PC-9 (cell line): ENCODE data around the gene ZFP3. TPM values are rescaled to one million over a fixed set of nuclear protein-coding genes. Genes with fewer than 3 reads are reported as not detected.
"Not testable (repeated sequence)": the region's sequence is repeated elsewhere in the genome, so short reads cannot be mapped to it uniquely, and the experiment has no call there.

ENCODE experiments used
- BruUV-seq: library from RNA; stranded (reverse); fragments of 400-500 nt; replicated peaks from 2 replicates; lab custom pipeline; 2021; lab: Mats Ljungman, UMichigan
- CTCF ChIA-PET: fragments of 300-600 bp; sonication (Branson Sonifier 250); formaldehyde crosslinking; loops from one replicate; lab custom pipeline; 2022; ENCODE audit warnings: antibody characterized with exemption; lab: Charles Lee
- POLR2A ChIA-PET: fragments of 300-600 bp; sonication (Branson Sonifier 250); formaldehyde crosslinking; loops from one replicate; lab custom pipeline; 2022; ENCODE audit warnings: antibody characterized with exemption; ENCODE audit not compliant: unreplicated experiment; lab: Charles Lee
- DNase-seq, 2 experiments: peaks; one replicate each; pipeline versions ENCODE4 v3.0.0 to v3.0.0-alpha.2; 2015 to 2022; ENCODE audit warnings: mixed read lengths in 1 of 2
- H2AFZ ChIP-seq: fragments of 200-600 bp; sonication (generic); 2 replicates; pipeline ENCODE4 v1.8.1; 2017; ENCODE audit warnings: antibody characterized with exemption
- H3F3A ChIP-seq: fragments of 200-600 bp; sonication (generic); 2 replicates; pipeline ENCODE4 v1.8.1; 2017; ENCODE audit warnings: antibody characterized with exemption, mild to moderate bottlenecking, low read depth; ENCODE audit not compliant: insufficient read depth
- H3K27ac ChIP-seq: fragments of 200-600 bp; sonication (generic); 2 replicates; pipeline ENCODE4 v1.6.1; 2016; ENCODE audit warnings: mixed run types
- H3K27me3 ChIP-seq: fragments of 200-600 bp; sonication (generic); 2 replicates; pipeline ENCODE4 v1.6.1; 2016; ENCODE audit warnings: low read depth, mixed run types; ENCODE audit not compliant: insufficient read depth
- H3K36me3 ChIP-seq: fragments of 200-600 bp; sonication (generic); 2 replicates; pipeline ENCODE4 v1.6.1; 2016; ENCODE audit warnings: low read depth, mixed run types
- H3K4me1 ChIP-seq: fragments of 200-600 bp; sonication (generic); replicated peaks from 2 replicates; pipeline ENCODE4 v1.6.1; 2016; ENCODE audit warnings: mixed run types; ENCODE audit not compliant: insufficient read depth
- H3K4me2 ChIP-seq: fragments of 200-600 bp; sonication (generic); 2 replicates; pipeline ENCODE4 v1.6.1; 2017; ENCODE audit warnings: mixed run types
- H3K4me3 ChIP-seq: fragments of 200-600 bp; sonication (generic); 2 replicates; pipeline ENCODE4 v1.6.1; 2016; ENCODE audit warnings: mixed run types
- H3K79me2 ChIP-seq: fragments of 200-600 bp; sonication (generic); 2 replicates; pipeline ENCODE4 v1.6.1; 2017; ENCODE audit warnings: low read depth, mixed run types
- H3K9me2 ChIP-seq: fragments of 200-600 bp; sonication (generic); 2 replicates; pipeline ENCODE4 v1.8.1; 2017; ENCODE audit warnings: mild to moderate bottlenecking; ENCODE audit not compliant: insufficient read depth
- H3K9me3 ChIP-seq: fragments of 200-600 bp; sonication (generic); 2 replicates; pipeline ENCODE4 v1.8.1; 2016; ENCODE audit warnings: low read depth; ENCODE audit not compliant: insufficient read depth
- H4K20me1 ChIP-seq: fragments of 200-600 bp; sonication (generic); 2 replicates; pipeline ENCODE4 v1.8.1; 2017; ENCODE audit not compliant: insufficient read depth
- EZH2 ChIP-seq: fragments of 200-600 bp; sonication (generic); IDR thresholded peaks from 2 replicates; pipeline ENCODE4 v1.8.0; 2017; ENCODE audit warnings: antibody characterized with exemption, low read depth
- intact Hi-C: fragments of 100-400 bp; cut with micrococcal nuclease; formaldehyde crosslinking; loops from one replicate; pipeline ENCODE4 v1.10.0; 2022; ENCODE audit not compliant: unreplicated experiment
- total RNA-seq: library from RNA; stranded (reverse); gene quantifications from 2 replicates; pipeline ENCODE4 v1.2.3, GENCODE V29; 2021
- TF ChIP-seq, protein P1 (sequence below): fragments of 200-600 bp; sonication (generic); conservative IDR thresholded peaks from 2 replicates; pipeline ENCODE4 v1.6.1; 2017; ENCODE audit warnings: mixed run types, antibody characterized with exemption, mild to moderate bottlenecking, moderate library complexity

The ZFP3 gene
- total RNA-seq, 1 experiment from 2014 or later, result 4.5 TPM

DNA sequence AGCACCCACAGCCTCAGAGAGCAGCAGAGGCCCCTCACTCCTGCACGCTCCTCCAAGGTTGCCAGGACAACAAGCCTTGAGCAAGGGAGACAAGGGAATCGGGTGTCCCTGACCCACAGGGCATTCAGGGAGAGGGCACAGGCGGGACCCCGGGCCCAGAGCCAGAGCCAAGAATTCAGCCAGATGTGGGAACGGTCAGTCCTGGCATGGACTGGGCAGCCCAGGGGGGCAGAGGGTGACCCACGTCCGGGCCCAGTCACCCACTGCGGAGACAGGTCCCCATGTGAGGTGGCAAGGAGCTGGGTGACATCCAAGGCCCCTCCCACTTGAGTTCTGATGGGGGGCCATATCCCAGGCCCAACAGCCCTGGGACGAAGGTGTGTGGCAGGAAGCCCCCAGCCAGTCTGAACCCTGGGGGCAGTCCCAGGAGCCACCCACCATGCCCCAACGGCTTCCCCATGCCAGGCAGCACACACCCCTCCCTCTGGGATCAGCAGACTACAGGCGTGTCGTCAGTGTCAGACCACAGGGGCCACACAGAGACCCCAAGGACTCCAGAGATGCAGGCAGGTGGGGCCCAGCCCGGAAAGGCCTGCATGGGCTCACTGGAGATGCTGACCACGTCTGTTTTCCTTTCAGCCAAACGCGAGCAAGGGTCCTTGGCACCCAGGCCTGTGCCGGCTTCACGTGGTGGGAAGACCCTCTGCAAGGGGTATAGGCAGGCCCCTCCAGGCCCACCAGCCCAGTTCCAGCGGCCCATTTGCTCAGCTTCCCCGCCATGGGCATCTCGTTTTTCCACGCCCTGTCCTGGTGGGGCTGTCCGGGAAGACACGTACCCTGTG lies 60.6 kb downstream of the ZFP3 start:
- Histone ChIP-seq H3K4me3 (no peak overlapping the region), H3K27me3 (peaks cover 78% of the 10 kb centered on the region), H3K36me3 (no peaks in the 10 kb centered on the region), H3K4me1 (no peaks in the 10 kb centered on the region), H3K4me2 (no peak overlapping the region), H3K27ac (no peak overlapping the region), H2AFZ (no peak overlapping the region), H3F3A (no peaks in the 10 kb centered on the region), H4K20me1 (no peaks in the 10 kb centered on the region), H3K9me2 (no peaks in the 10 kb centered on the region), H3K79me2 (no peaks in the 10 kb centered on the region), H3K9me3 (no peaks in the 10 kb centered on the region)
- ChIA-PET POLR2A (no interaction called here), CTCF (no interaction called here)
- no peak for TF ChIP-seq EZH2
- TF ChIP-seq, protein P1, sequence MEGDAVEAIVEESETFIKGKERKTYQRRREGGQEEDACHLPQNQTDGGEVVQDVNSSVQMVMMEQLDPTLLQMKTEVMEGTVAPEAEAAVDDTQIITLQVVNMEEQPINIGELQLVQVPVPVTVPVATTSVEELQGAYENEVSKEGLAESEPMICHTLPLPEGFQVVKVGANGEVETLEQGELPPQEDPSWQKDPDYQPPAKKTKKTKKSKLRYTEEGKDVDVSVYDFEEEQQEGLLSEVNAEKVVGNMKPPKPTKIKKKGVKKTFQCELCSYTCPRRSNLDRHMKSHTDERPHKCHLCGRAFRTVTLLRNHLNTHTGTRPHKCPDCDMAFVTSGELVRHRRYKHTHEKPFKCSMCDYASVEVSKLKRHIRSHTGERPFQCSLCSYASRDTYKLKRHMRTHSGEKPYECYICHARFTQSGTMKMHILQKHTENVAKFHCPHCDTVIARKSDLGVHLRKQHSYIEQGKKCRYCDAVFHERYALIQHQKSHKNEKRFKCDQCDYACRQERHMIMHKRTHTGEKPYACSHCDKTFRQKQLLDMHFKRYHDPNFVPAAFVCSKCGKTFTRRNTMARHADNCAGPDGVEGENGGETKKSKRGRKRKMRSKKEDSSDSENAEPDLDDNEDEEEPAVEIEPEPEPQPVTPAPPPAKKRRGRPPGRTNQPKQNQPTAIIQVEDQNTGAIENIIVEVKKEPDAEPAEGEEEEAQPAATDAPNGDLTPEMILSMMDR, result no peak
- intact Hi-C loops, result no loop called here
- DNase-seq, result no peak
- no TSS peak for BruUV-seq

DNA sequence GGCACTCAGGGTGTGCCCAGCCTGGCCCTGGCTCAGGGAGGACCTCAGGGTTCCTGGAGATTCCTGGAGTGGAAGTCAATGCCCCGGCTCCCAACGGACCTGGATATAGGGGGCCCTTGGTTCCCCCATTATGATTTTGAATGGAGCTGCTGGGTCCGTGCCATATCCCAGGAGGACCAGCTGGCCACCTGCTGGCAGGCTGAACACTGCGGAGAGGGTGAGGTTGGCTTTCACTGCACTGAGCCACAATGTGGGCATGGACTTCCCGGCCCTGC lies 61.1 kb downstream of the ZFP3 start:
- no peak for DNase-seq
- Histone ChIP-seq H3K79me2 (no peaks in the 10 kb centered on the region), H3K36me3 (no peaks in the 10 kb centered on the region), H3F3A (no peaks in the 10 kb centered on the region), H3K4me1 (no peaks in the 10 kb centered on the region), H3K4me3 (no peak overlapping the region), H4K20me1 (no peaks in the 10 kb centered on the region), H3K27me3 (peaks cover 74% of the 10 kb centered on the region), H3K27ac (no peak overlapping the region), H3K9me3 (no peaks in the 10 kb centered on the region), H2AFZ (no peak overlapping the region), H3K9me2 (no peaks in the 10 kb centered on the region), H3K4me2 (no peak overlapping the region)
- POLR2A ChIA-PET, result no interaction called here
- BruUV-seq, result no TSS peak
- CTCF ChIA-PET, result no interaction called here
- no peak for TF ChIP-seq EZH2
- TF ChIP-seq, protein P1, result no peak
- intact Hi-C loops, result no loop called here

DNA sequence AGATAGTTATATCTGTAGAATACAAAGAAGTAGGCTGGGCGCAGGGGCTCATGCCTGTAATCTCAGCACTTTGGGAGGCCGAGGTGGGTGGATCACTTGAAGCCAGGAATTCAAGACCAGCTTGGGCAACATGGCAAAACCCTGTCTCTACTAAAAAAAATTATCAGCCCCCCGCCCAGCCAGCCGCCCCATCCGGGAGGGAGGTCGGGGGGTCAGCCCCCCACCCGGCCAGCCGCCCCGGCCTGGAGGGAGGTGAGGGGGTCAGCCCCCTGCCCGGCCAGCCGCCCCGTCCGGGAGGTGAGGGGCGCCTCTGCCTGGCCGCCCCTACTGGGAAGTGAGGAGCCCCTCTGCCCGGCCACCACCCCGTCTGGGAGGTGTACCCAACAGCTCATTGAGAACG lies 64.6 kb downstream of the ZFP3 start:
- H3K36me3 ChIP-seq, H4K20me1 ChIP-seq, H3K9me3 ChIP-seq, DNase-seq, H3K4me1 ChIP-seq, H3K4me2 ChIP-seq, H3K4me3 ChIP-seq, intact Hi-C loops, POLR2A ChIA-PET, H3K9me2 ChIP-seq, H3K27ac ChIP-seq, CTCF ChIA-PET, H3F3A ChIP-seq, H2AFZ ChIP-seq, H3K79me2 ChIP-seq, BruUV-seq: not testable (repeated sequence)
- H3K27me3 ChIP-seq, result peaks cover 57% of the 10 kb centered on the region

Other genes with a start within 250 kb of the ZFP3 start
- gene MINK1, start 245.1 kb upstream of the ZFP3 start, total RNA-seq, result 160 and 190 TPM in 2 replicates
- gene C17orf107, start 178.9 kb upstream of the ZFP3 start, total RNA-seq, result 2.6 and 3.1 TPM in 2 replicates
- gene CHRNE, start 175.4 kb upstream of the ZFP3 start, total RNA-seq, result 0.23 and 0.24 TPM in 2 replicates
- gene GP1BA, start 146.2 kb upstream of the ZFP3 start, total RNA-seq, result not detected in 2 replicates
- gene SLC25A11, start 138.4 kb upstream of the ZFP3 start, total RNA-seq, result 50.7 and 56.2 TPM in 2 replicates
- 122 and 135 TPM in 2 replicates for gene RNF167, start 138.2 kb upstream of the ZFP3 start, total RNA-seq
- gene PFN1, start 129.9 kb upstream of the ZFP3 start, total RNA-seq, result 1,101 and 1,459 TPM in 2 replicates
- gene ENO3, start 127.3 kb upstream of the ZFP3 start, total RNA-seq, result 29.0 and 37.2 TPM in 2 replicates
- gene SPAG7, start 110.7 kb upstream of the ZFP3 start, total RNA-seq, result 40.3 and 40.4 TPM in 2 replicates
- gene CAMTA2, start 90.8 kb upstream of the ZFP3 start, total RNA-seq, result 49.2 and 51.1 TPM in 2 replicates
- gene INCA1, start 80.9 kb upstream of the ZFP3 start, total RNA-seq, result 2.9 and 3.7 TPM in 2 replicates
- 215 and 217 TPM in 2 replicates for gene KIF1C, start 80.5 kb upstream of the ZFP3 start, total RNA-seq
- 0.28 and 0.48 TPM in 2 replicates for gene SLC52A1, start 43.0 kb upstream of the ZFP3 start, total RNA-seq
- 10.3 TPM in 2 replicates for gene ZNF232, start 33.4 kb downstream of the ZFP3 start, total RNA-seq
- gene USP6, start 37.6 kb downstream of the ZFP3 start, total RNA-seq, result 0.11 TPM in 1 of 2 replicates, not detected in the other
- 14.0 and 18.4 TPM in 2 replicates for gene ZNF594, start 113.4 kb downstream of the ZFP3 start, total RNA-seq
- gene SCIMP, start 156.4 kb downstream of the ZFP3 start, total RNA-seq, result not detected in 2 replicates
- 41.9 and 53.0 TPM in 2 replicates for gene RABEP1, start 203.8 kb downstream of the ZFP3 start, total RNA-seq